Tibial artery (tissue), 4 donors: ENCODE data around the gene ADARB2.

Experiments used
- DNase-seq, 2 donors: peaks; one replicate each; pipeline ENCODE4 v3.0.0-alpha.2; 2019
- H3K27ac ChIP-seq, 2 donors: fragments of 200-600 bp; sonication (generic) in 1 of 2; 1 replicate in 1 of 2; 2 replicates in 1 of 2; pipeline ENCODE4 v1.5.1; 2018 to 2019; ENCODE audit warnings: mild to moderate bottlenecking in 1 of 2
- H3K27me3 ChIP-seq, 2 donors: fragments of 200-600 bp; sonication (generic) in 1 of 2; one replicate each; pipeline versions ENCODE4 v1.5.1 to v1.6.0; 2016 to 2019
- H3K36me3 ChIP-seq, 3 donors: fragments of 200-600 bp; sonication (generic) in 2 of 3; one replicate each; pipeline ENCODE4 v1.5.1; 2016 to 2019; ENCODE audit warnings: mild to moderate bottlenecking in 2 of 3
- H3K4me1 ChIP-seq, 4 donors: fragments of 200-600 bp; sonication (generic) in 2 of 4; 1 replicate in 3 of 4; 2 replicates in 1 of 4; pipeline ENCODE4 v1.5.1; 2016 to 2019
- H3K4me3 ChIP-seq, 2 donors: fragments of 200-600 bp; sonication (generic) in 1 of 2; 1 replicate in 1 of 2; 2 replicates in 1 of 2; pipeline ENCODE4 v1.5.1; 2018 to 2019; ENCODE audit warnings: mild to moderate bottlenecking in 2 of 2
- H3K9me3 ChIP-seq, 3 donors: fragments of 200-600 bp; sonication (generic) in 1 of 3; one replicate each; pipeline ENCODE4 v1.5.1; 2016 to 2019
- intact Hi-C: fragments of 100-400 bp; cut with DNase I; formaldehyde crosslinking; loops from one replicate; pipeline ENCODE4 v1.15.0; 2023; ENCODE audit warnings: low total_unique reads
- TF ChIP-seq, protein P1 (sequence below), 2 experiments: fragments of 200-600 bp in 1 of 2; fragments of 450-650 bp in 1 of 2; IDR thresholded peaks; one replicate each; pipeline ENCODE4 v1.5.1; 2017 to 2019; ENCODE audit warnings: antibody characterized with exemption in 2 of 2, mild to moderate bottlenecking in 1 of 2, moderate library complexity in 1 of 2

ADARB2 gene

DNA sequence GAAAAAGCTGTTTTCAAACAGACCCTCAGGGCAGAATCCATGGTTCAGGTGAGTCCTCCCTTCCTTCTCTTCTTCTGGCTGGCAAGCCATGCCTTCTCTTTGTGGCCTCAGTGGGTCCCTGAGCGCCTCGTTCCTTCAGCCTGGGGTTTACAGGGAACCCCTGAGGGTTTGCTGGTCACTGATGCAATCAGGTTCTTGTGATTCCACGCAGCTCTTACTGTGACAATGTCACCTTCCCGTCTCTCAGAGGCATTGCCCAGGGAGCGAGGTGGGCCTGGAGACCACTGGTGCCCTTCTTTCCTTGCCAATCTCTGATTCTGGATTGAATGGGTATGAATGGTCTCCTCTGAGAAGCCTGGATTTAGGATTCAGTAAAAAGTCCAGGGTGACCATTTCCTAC, 132.2 kb downstream of the ADARB2 start:
- intact Hi-C loops: no loop called here
- Histone ChIP-seq H3K27me3 (peaks cover 0 to 38% of the 10 kb centered on the region in 2 donors), H3K36me3 (no peaks in the 10 kb centered on the region), H3K4me3 (no peak overlapping the region), H3K4me1 (no peaks in the 10 kb centered on the region), H3K9me3 (no peaks in the 10 kb centered on the region), H3K27ac (no peak overlapping the region)
- TF ChIP-seq, protein P1, sequence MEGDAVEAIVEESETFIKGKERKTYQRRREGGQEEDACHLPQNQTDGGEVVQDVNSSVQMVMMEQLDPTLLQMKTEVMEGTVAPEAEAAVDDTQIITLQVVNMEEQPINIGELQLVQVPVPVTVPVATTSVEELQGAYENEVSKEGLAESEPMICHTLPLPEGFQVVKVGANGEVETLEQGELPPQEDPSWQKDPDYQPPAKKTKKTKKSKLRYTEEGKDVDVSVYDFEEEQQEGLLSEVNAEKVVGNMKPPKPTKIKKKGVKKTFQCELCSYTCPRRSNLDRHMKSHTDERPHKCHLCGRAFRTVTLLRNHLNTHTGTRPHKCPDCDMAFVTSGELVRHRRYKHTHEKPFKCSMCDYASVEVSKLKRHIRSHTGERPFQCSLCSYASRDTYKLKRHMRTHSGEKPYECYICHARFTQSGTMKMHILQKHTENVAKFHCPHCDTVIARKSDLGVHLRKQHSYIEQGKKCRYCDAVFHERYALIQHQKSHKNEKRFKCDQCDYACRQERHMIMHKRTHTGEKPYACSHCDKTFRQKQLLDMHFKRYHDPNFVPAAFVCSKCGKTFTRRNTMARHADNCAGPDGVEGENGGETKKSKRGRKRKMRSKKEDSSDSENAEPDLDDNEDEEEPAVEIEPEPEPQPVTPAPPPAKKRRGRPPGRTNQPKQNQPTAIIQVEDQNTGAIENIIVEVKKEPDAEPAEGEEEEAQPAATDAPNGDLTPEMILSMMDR (IDR thresholded peaks at IDR 0.05): no peak
- no peak for DNase-seq

- Histone ChIP-seq H3K4me1 (no peaks in the 10 kb centered on the region), H3K9me3 (no peaks in the 10 kb centered on the region), H3K36me3 (no peaks in the 10 kb centered on the region), H3K27ac (no peak overlapping the region), H3K4me3 (no peak overlapping the region), H3K27me3 (peaks cover 0 to 30% of the 10 kb centered on the region in 2 donors)
- no peak for DNase-seq
- intact Hi-C loops: no loop called here
- TF ChIP-seq, protein P1 (IDR thresholded peaks at IDR 0.05): no peak
Measured at GRCh38 chr10:1604246-1604645, 133.1 kb downstream of the ADARB2 start.

- no peak overlapping the region for H3K4me3 ChIP-seq
- H3K27ac ChIP-seq: no peak overlapping the region
- peaks cover 0 to 24% of the 10 kb centered on the region in 2 donors for H3K27me3 ChIP-seq
- H3K4me1 ChIP-seq: no peaks in the 10 kb centered on the region
- no peaks in the 10 kb centered on the region for H3K36me3 ChIP-seq
- TF ChIP-seq, protein P1 (IDR thresholded peaks at IDR 0.05): no peak
- intact Hi-C loops: no loop called here
- no peaks in the 10 kb centered on the region for H3K9me3 ChIP-seq
- no peak for DNase-seq
Measured at GRCh38 chr10:1603181-1603580, 134.1 kb downstream of the ADARB2 start.

DNA sequence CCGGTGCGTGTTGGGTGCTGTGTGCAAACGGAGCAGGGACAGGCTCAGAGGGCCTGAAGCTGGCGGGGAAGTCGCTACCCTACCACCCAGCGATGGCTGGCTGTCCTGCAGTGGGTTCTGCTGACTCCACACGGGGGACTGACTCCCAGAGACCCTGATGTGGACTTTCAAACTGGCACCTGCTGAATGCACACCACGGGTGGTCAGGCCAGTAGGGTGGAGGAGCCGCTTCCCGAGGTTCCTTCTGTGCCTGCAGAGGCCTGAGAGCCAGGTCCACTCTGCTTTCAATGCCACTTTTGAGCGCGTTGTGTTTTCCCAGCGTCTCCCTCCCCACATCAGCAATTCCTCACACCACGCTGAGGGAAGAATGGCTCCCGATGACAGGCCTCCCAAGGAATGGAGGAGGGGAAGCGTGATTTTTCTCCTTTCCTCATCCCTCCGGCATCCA, 135.3 kb downstream of the ADARB2 start:
- H3K9me3 ChIP-seq: no peaks in the 10 kb centered on the region
- H3K27me3 ChIP-seq: peaks cover 0 to 13% of the 10 kb centered on the region in 2 donors
- H3K27ac ChIP-seq: no peak overlapping the region
- TF ChIP-seq, protein P1 (IDR thresholded peaks at IDR 0.05): no peak
- H3K4me3 ChIP-seq: no peak overlapping the region
- intact Hi-C loops: no loop called here
- no peaks in the 10 kb centered on the region for H3K4me1 ChIP-seq
- DNase-seq: no peak
- H3K36me3 ChIP-seq: no peaks in the 10 kb centered on the region

- Histone ChIP-seq H3K27ac (no peak overlapping the region), H3K4me1 (no peaks in the 10 kb centered on the region), H3K9me3 (no peaks in the 10 kb centered on the region), H3K36me3 (no peaks in the 10 kb centered on the region), H3K4me3 (no peak overlapping the region), H3K27me3 (peaks cover 0 to 11% of the 10 kb centered on the region in 2 donors)
- TF ChIP-seq, protein P1 (IDR thresholded peaks at IDR 0.05): no peak
- intact Hi-C loops: no loop called here
- DNase-seq: no peak
Measured at GRCh38 chr10:1601406-1601805, 135.9 kb downstream of the ADARB2 start.

- intact Hi-C loops: no loop called here
- Histone ChIP-seq H3K4me1 (no peaks in the 10 kb centered on the region), H3K36me3 (no peaks in the 10 kb centered on the region), H3K27ac (no peak overlapping the region), H3K27me3 (peaks cover 0 to 10% of the 10 kb centered on the region in 2 donors), H3K4me3 (no peak overlapping the region), H3K9me3 (no peaks in the 10 kb centered on the region)
- DNase-seq: no peak
- TF ChIP-seq, protein P1 (IDR thresholded peaks at IDR 0.05): no peak
Measured at GRCh38 chr10:1600861-1601260, 136.5 kb downstream of the ADARB2 start.
